SJCRH30 (cell line): Measurements from ENCODE around the gene ROR1. TPM values are rescaled to one million over a fixed set of nuclear protein-coding genes. Genes with fewer than 3 reads are reported as not detected.

Source experiments
- DNase-seq, 2 experiments: peaks; one replicate each; pipeline ENCODE4 v3.0.0-alpha.2; 2015 to 2020
- H3K27ac ChIP-seq: fragments of 250-450 bp; sonication (Bioruptor Pico); 2 replicates; pipeline ENCODE4 v1.5.1; 2020; ENCODE audit warnings: mild to moderate bottlenecking, moderate library complexity
- H3K27me3 ChIP-seq: fragments of 250-450 bp; sonication (Bioruptor Pico); 2 replicates; pipeline ENCODE4 v1.5.1; 2020; ENCODE audit warnings: mild to moderate bottlenecking, moderate library complexity
- H3K36me3 ChIP-seq: fragments of 250-450 bp; sonication (Bioruptor Pico); 2 replicates; pipeline ENCODE4 v1.5.1; 2020; ENCODE audit warnings: mild to moderate bottlenecking, moderate library complexity
- H3K4me1 ChIP-seq: fragments of 250-450 bp; sonication (Bioruptor Pico); 2 replicates; pipeline ENCODE4 v1.5.1; 2020; ENCODE audit warnings: mild to moderate bottlenecking, moderate library complexity
- H3K4me3 ChIP-seq: fragments of 250-450 bp; sonication (Bioruptor Pico); 2 replicates; pipeline ENCODE4 v1.5.1; 2020; ENCODE audit warnings: mild to moderate bottlenecking, moderate library complexity
- H3K9me3 ChIP-seq: fragments of 250-450 bp; sonication (Bioruptor Pico); replicated peaks from 2 replicates; pipeline ENCODE4 v1.5.1; 2020; ENCODE audit warnings: mild to moderate bottlenecking, moderate library complexity
- total RNA-seq: library from RNA; depleted of rRNA; stranded (reverse); fragments of >200 nt; shearing (Covaris generic); gene quantifications from 2 replicates; pipeline ENCODE4 v1.2.3, GENCODE V29; 2014; rRNA removed

The ROR1 gene
- 4.8 and 5.5 TPM in 2 replicates for total RNA-seq

- Histone ChIP-seq H3K4me1 (no peaks in the 10 kb centered on the region; the same call in 1 of the 2 replicates), H3K27me3 (no peaks in the 10 kb centered on the region), H3K9me3 (no peaks in the 10 kb centered on the region), H3K27ac (peak within 1 kb of the TSS; percentile 5; the same call in 1 of the 2 replicates), H3K36me3 (no peaks in the 10 kb centered on the region), H3K4me3 (peak within 1 kb of the TSS; percentile 70)
- DNase-seq, result peak; percentile 89 to 91
Observed at GRCh38 chr1:63773815-63774616, at the start of gene ROR1. TSS of gene ROR1 (plus strand) at chr1:63774017.

DNA sequence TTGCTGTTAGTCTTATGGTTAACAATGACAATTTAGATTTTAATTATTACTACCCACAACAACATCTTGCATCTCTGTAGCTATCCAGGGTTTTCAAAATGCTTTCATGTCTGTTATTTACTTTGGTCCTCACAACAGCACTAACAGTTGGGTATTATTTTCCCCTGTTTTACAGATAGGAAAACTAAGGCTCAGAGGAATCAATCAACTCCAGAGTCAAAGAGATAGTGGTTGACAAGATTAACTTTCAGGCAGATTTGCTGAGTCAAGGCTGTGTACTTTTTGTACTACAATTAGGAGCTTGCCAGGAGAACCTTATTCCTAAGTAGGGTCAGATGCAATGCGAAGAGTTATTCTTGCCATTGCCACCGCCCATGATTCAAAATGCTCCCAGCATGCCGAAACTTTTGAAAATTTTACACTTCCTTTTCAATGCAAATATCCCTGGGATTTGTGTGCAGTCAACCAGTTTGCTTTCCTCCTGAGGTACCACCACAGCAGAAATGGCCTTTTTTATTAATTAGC, 49.4 kb upstream of the ROR1 start:
- no peaks in the 10 kb centered on the region for H3K36me3 ChIP-seq
- DNase-seq, result no peak
- no peak overlapping the region for H3K27ac ChIP-seq
- H3K9me3 ChIP-seq, result no peaks in the 10 kb centered on the region
- H3K4me1 ChIP-seq, result peaks cover 10% of the 10 kb centered on the region
- no peaks in the 10 kb centered on the region for H3K27me3 ChIP-seq
- H3K4me3 ChIP-seq, result no peak overlapping the region

GRCh38 chr1:63728611-63729226, 45.1 kb upstream of the ROR1 start:
- Histone ChIP-seq H3K4me1 (peaks cover 40% of the 10 kb centered on the region), H3K27me3 (no peaks in the 10 kb centered on the region), H3K36me3 (no peaks in the 10 kb centered on the region), H3K9me3 (no peaks in the 10 kb centered on the region), H3K27ac (no peak overlapping the region), H3K4me3 (no peak overlapping the region)
- DNase-seq, result peak; percentile 66 to 80

GRCh38 chr1:63729227-63729620, 44.6 kb upstream of the ROR1 start:
- H3K27me3 ChIP-seq, result no peaks in the 10 kb centered on the region
- H3K9me3 ChIP-seq, result no peaks in the 10 kb centered on the region
- no peak for DNase-seq
- H3K36me3 ChIP-seq, result no peaks in the 10 kb centered on the region
- peaks cover 40% of the 10 kb centered on the region for H3K4me1 ChIP-seq
- no peak overlapping the region for H3K27ac ChIP-seq
- no peak overlapping the region for H3K4me3 ChIP-seq

GRCh38 chr1:63730211-63730610, 43.6 kb upstream of the ROR1 start:
- Histone ChIP-seq H3K4me1 (peaks cover 40% of the 10 kb centered on the region), H3K9me3 (no peaks in the 10 kb centered on the region), H3K4me3 (no peak overlapping the region), H3K27me3 (no peaks in the 10 kb centered on the region), H3K36me3 (no peaks in the 10 kb centered on the region), H3K27ac (no peak overlapping the region)
- DNase-seq, result peak; percentile 37 to 67

DNA sequence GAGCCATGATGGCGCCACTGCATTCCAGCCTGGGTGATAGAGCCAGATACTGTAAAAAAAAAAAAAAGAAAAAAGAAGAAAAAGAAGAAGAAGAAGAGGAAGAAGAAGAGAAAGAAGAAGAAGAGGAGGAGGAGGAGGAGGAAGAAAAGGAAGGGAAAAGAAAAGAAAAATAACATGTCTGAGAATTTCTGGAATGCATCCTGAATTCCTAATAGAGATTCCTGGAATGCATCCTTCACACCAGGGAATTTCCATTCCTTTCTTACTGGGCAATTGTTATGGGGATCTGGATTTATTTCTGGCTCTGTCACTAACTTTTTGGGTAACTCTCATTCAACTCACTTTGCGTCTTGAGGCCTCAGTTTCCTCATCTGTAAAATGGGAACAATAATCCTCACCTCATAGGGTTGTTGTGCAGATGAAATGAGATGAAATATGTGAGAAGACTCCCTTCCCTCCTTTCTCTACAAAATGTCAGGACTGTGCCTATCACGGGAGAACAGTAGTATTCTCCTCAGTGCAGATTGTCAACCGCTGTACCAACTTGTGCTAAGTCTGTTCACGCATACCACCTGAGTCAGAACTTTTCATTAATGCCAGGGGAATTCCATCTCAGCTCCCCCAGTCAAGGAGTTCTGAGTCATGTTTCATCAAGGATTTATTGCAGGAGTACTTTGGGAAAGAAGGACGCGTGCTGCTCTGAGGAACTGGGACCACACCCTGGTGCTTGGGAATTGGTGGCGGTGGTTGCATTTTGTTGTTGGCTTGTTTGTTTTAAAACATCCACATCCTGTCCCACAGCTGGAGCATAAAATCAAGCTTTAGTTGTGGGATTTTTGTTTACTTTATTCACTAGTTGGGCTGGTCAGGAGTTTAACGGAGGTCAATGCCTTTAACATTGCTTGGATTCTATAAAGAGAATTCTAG, 42.4 kb upstream of the ROR1 start:
- Histone ChIP-seq H3K4me3 (no peak overlapping the region), H3K4me1 (peaks cover 40% of the 10 kb centered on the region), H3K27me3 (no peaks in the 10 kb centered on the region), H3K27ac (no peak overlapping the region; the same call in 1 of the 2 replicates), H3K9me3 (no peaks in the 10 kb centered on the region), H3K36me3 (no peaks in the 10 kb centered on the region)
- DNase-seq, result peak; percentile 57 to 70

- H3K4me1 ChIP-seq, result peaks cover 40% of the 10 kb centered on the region
- no peak overlapping the region for H3K4me3 ChIP-seq
- no peaks in the 10 kb centered on the region for H3K36me3 ChIP-seq
- no peaks in the 10 kb centered on the region for H3K27me3 ChIP-seq
- H3K9me3 ChIP-seq, result no peaks in the 10 kb centered on the region; the same call in 1 of the 2 replicates
- peak; percentile 9 to 47 for DNase-seq
- H3K27ac ChIP-seq, result no peak overlapping the region
Observed at GRCh38 chr1:63732666-63733065, 41.2 kb upstream of the ROR1 start.

DNA sequence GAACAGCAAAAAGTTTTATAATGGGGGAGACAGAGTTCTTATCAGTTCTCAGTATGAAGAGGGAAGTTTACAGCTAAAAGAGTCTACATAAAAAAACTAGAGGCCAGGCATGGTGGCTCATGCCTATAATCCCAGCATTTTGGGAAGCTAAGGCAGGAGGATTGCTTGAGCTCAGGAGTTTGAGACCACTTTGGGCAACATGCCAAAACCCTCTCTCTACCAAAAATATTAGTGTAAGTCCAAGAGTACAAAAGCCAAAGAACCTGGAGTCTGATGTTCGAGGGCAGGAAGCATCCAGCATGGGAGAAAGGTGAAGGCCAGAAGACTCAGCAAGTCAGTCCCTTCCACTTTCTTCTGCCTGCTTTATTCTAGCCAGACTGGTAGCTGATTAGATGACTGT, 35.0 kb upstream of the ROR1 start:
- Histone ChIP-seq H3K36me3 (no peaks in the 10 kb centered on the region), H3K9me3 (no peaks in the 10 kb centered on the region; the same call in 1 of the 2 replicates), H3K4me3 (no peak overlapping the region), H3K4me1 (no peaks in the 10 kb centered on the region), H3K27me3 (no peaks in the 10 kb centered on the region), H3K27ac (no peak overlapping the region)
- no peak for DNase-seq

- Histone ChIP-seq H3K36me3 (no peaks in the 10 kb centered on the region), H3K4me3 (no peak overlapping the region), H3K27me3 (no peaks in the 10 kb centered on the region), H3K9me3 (no peaks in the 10 kb centered on the region; the same call in 1 of the 2 replicates), H3K4me1 (no peaks in the 10 kb centered on the region), H3K27ac (no peak overlapping the region)
- no peak for DNase-seq
Observed at GRCh38 chr1:63739452-63739851, 34.4 kb upstream of the ROR1 start.

DNA sequence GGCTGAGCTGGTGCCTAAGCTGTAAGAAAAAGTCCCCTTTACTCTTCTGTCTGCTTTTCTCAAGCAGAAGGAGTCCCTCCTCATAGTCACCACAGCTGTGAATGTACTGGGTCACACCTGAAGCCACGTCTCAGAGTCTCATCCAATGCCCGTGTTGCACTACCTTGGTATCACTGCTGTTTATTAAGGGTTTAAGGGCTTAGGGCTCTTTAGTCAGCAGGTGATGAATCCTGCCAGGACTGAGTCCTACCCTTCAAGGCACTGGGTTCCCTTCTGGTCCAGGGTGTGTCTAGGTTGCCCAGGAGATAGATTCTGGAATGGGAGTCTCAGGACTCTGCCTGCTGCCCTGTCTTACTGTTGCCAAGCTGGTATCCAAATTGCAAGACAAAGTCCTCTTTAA, 33.4 kb upstream of the ROR1 start:
- Histone ChIP-seq H3K4me1 (no peaks in the 10 kb centered on the region), H3K27me3 (no peaks in the 10 kb centered on the region), H3K27ac (no peak overlapping the region), H3K36me3 (no peaks in the 10 kb centered on the region), H3K4me3 (no peak overlapping the region), H3K9me3 (no peaks in the 10 kb centered on the region; the same call in 1 of the 2 replicates)
- no peak for DNase-seq

GRCh38 chr1:63742526-63742925, 31.3 kb upstream of the ROR1 start:
- no peak for DNase-seq
- Histone ChIP-seq H3K27ac (no peak overlapping the region), H3K4me1 (no peaks in the 10 kb centered on the region), H3K27me3 (no peaks in the 10 kb centered on the region), H3K36me3 (no peaks in the 10 kb centered on the region), H3K4me3 (no peak overlapping the region), H3K9me3 (no peaks in the 10 kb centered on the region)

- Histone ChIP-seq H3K36me3 (no peaks in the 10 kb centered on the region), H3K27me3 (no peaks in the 10 kb centered on the region), H3K9me3 (no peaks in the 10 kb centered on the region), H3K4me1 (no peaks in the 10 kb centered on the region), H3K4me3 (no peak overlapping the region), H3K27ac (no peak overlapping the region)
- no peak for DNase-seq
Observed at GRCh38 chr1:63743781-63744180, 30.0 kb upstream of the ROR1 start.

DNA sequence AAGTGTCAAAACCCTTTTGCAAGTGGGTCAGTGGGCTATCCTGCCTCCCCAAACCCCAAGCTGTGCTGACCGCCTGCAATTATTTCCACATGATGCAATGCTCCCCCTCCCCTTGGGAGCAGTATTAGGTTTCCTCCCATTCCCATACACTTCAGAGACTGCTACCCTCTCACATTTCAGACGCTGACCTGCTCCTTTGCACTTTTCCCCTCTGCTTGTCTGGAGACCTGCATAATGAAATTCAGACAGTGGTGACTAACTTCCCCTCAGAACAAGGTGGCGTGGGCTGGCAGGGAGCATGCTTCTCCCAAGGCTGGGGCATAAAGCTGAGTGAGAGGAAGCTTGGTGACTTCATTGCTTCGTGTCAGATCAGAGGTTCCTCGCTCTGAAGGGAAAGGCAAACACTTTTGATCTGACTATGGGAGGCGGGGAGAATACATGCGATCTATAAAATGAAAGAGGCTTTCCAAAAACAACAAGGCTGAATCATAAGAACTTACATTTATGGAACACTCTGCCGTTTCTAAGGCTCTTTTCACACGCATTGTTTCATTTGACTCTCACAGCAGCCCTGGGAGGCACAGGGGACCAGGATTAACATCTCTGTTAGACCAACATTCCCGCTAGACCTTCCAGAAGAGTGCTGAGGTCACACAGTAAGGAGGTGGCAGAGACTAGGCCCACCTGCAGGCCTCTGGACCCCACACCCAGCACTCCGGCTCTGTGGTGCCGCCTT, 27.5 kb upstream of the ROR1 start:
- no peaks in the 10 kb centered on the region for H3K9me3 ChIP-seq
- no peak overlapping the region; the same call in 1 of the 2 replicates for H3K4me3 ChIP-seq
- no peak overlapping the region for H3K27ac ChIP-seq
- H3K4me1 ChIP-seq, result no peaks in the 10 kb centered on the region
- no peaks in the 10 kb centered on the region for H3K27me3 ChIP-seq
- H3K36me3 ChIP-seq, result no peaks in the 10 kb centered on the region
- DNase-seq, result peak; percentile 42 to 67

DNA sequence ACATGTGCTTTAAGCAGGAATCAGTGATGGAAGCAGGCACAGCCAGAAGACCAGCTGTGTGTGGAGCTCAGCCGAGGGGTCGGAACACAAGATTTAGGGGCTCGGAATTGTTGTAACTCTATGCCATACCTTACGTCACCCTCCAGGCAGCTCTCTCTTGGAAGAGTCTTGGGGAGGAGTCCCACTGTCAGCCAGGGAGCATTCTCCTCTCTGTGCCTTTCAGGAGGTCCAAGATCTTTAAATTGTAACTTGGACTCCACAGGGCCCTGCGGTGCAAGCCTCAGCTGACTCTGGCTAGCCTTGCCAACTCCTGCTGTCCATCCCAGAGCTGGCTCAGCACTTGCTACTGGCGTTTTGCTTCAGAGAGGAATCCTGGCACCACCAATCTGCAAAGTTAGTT, 26.4 kb upstream of the ROR1 start:
- no peaks in the 10 kb centered on the region for H3K27me3 ChIP-seq
- no peaks in the 10 kb centered on the region for H3K4me1 ChIP-seq
- no peaks in the 10 kb centered on the region for H3K36me3 ChIP-seq
- H3K27ac ChIP-seq, result no peak overlapping the region
- no peaks in the 10 kb centered on the region for H3K9me3 ChIP-seq
- DNase-seq, result peak; percentile 7 to 43
- H3K4me3 ChIP-seq, result no peak overlapping the region
